Stimulated activated CD4-positive, alpha-beta T cell treated with anti-CD3 and anti-CD28 coated beads, TNF-alpha, amount 100 ng/mL, for 24 hours (primary cell): ENCODE data around the gene MRPS34.
A peak's percentile ranks its signal among the peaks of the same experiment; 100 is the strongest.

Experiments used
- DNase-seq, 3 experiments: peaks; one replicate each; pipeline ENCODE4 v3.0.0-alpha.2; 2020; ENCODE audit warnings: low read depth in 3 of 3

MRPS34 gene

DNA sequence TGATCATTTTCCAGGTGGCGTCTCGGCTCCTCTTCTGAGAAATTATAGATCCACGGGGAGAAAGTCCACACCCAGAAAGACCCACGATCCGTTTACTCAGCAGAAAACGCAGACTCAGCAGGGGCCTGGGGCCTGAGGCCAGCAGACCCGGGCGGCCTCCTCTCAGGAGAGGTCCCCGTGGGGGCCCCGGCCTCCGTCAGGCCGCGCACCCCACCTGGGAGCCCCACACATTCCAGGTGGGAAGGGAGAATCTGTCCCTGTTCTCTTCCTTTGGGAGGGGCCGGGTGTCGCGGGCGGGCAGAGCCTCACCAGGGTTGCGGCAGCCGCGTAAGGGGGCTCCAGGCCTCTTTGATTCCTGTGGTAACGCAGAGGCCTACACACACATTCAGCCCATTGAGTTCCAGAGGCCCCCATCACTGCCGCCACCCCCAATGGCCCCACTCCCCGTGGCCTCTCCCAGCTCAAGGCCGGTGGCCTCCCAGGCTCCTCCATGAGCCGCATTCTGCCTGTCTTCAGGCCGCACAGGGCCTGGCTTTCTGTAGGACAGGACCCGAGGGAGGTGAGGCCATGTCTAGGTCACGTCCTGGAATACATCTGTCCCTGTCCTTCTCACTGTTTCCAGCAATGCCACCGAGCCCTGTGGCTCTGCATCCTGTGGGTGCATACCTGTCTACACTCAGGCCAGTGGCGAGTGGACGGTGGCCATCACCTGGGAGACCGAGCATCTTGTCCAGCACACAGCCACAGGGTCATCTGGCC is 22.2 kb upstream of the MRPS34 start:
- DNase-seq: no peak

DNA sequence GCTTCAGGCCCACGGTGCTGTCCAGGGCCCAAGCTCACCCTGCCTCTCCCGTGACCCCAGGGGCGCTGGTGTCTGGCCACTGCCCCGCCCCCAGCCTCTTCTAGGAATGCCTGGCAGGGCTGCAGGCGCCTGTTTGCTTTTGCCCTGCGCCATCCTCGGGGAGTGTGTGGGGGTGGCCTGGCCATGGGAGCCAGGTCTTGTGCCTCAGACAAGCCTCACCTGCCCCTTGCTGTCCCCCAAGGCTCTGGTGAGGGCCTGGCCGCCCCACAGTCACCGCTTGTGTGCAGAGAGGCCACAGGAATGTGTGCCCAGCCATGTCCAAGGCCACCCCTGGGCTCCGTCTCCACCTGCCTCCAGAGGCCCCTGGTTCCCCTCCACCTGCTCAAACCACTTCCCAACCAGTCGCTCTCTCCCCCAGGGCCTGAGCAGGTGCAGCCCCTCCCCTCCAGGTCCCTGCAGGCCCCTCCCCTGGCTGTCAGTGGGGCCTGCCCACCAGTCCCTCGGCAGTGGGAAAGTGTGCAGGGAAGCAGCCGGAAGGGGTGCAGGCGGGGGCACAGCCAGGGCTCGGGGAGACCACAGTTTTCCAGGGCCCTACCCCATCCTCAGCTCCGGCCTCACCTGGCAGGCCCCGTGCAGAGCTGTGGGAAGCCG is 21.4 kb upstream of the MRPS34 start:
- no peak for DNase-seq

DNA sequence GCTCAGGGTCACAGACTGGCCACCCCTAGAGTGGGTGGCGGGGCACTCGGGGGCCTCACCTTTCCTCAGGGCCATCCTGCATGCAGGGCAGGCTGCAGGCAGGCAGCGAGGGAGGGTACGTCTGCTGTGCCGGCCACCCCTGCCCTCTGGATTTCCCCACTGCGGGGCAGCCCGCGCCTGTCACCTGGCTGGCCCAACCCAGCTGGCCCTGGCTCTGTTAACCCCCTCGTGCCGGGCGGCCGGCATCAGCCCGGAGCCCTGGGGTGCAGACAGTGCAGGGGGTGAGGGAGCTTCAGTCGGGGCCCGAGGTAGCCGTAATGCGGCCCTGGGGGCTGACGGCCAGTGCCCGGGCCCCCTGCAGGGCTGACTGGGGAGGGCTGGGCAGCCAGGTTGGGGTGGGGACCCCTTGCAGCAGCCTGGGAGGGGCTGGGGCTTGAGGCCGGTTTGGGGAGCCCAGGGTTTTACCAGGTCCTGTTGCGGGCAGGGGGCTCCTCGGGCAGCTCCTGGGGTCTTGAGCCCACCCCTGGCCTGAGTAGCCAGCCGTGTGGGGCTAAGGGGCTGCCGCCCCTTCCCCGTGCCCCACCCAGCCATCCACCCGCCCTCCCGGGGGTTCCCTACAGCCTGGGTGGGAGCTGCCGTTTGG is 20.8 kb upstream of the MRPS34 start, which contains the start of gene IGFALS:
TSS of gene IGFALS (minus strand) at position 128 of the 643 bp plus-strand sequence. CDS start at position 75, 53 bp downstream.
- DNase-seq: no peak

DNA sequence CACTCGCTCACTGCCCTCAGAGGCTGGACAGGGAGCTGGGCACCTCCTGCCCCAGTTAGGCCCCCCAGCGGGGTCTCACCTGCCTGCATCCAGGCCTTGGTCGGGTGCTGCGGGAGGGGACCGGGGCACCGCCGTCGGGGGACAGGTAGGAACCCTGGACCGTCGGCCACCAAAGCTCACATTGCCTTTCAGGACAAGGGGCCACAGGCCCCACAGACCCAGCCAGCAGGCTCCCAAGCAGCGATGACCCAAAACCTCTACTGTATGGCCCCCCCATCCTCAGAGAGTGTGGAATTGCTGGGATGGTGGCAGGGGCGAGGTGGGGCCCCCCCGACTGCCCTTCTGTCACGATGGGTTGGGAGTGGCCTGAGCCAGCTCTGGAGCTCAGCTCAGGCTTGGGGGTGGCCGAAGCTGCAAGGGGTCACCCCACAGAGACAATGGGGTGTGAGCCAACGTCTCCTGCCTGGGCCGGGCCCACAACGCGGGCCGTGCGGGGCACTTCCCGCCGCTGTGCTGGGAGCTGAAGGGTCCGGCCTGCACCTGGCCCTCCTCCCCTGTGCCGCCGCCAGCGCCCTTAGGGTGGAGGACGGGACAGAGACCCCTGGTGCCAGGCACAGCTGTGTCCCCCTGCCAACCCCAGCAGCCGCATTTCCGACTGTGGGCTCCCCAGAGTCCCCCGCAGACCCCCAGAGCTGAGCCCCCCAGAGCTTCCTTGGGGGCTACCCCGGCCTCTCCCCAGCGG is 20.1 kb upstream of the MRPS34 start:
- DNase-seq: no peak

DNA sequence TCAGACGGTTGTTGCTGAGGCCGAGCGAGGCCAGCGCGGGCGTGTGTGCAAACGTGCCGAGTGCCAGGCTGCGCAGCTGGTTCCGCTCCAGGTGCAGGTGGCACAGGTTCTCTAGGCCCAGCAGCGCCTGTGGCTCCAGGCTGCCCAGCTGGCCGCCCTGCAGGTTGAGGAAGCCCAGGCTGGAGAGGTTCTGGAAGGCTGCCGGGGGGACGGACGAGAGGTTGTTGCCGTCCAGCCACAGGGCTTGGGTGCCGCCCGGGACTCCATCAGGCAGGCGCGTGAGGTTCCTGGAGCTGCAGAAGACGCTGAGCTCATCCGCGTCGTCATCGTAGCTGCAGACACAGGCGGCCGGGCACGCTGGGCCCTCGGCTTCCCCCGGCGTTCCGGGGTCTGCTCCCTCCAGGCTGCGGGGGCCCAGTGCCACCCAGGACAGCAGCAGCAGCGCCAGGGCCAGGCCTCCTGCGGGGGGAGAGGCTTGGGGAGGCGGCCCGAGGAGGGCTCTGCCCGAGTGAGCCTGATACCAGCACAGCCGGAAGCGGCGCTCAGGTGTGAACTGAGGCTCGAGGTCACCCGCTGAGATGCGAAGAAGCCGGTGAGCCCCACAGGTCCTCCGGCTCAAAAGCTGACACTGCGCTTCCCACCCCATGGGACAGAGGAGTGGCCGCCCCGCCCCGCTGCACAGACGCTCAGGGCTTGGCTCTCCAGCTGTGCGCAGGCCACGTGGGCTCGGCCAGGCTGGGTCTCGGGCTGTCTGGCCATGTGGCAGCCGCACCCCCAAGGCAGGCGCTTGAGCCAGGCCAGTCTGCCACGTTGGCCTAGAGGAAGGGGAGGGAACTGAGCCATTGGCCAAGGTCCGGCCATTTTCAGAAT is 19.2 kb upstream of the MRPS34 start:
- DNase-seq: no peak

DNA sequence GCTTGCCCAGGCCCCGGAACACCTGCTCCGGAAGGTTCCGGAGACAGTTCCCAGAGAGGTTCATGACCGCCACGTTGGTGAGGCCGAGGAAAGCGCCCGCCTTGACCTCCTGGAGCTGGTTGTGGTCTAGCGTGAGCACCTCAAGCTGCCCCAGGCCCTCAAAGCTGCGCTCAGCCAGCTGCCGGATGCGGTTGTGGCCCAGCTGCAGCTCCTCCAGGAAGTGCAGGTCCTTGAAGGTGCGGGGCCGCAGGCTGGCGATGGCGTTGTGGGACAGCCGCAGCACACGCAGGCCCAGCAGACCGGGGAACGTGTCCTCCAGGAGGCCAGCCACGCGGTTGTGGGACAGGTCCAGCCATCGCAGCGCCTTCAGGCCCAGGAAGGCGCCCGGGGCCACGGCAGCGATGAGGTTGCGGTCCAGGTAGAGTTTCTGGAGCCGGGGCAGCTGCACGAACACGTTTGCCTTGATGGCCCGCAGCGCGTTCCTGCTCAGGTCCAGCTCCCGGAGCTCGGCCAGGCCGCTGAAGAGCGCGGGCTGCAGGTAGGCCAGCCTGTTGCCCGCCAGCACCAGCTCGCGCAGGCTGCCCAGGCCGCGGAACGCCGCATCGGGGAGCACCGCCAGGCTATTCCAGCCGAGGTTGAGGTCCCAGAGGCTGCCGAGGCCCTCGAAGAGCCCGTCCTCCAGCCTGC is 18.5 kb upstream of the MRPS34 start:
- no peak for DNase-seq

DNA sequence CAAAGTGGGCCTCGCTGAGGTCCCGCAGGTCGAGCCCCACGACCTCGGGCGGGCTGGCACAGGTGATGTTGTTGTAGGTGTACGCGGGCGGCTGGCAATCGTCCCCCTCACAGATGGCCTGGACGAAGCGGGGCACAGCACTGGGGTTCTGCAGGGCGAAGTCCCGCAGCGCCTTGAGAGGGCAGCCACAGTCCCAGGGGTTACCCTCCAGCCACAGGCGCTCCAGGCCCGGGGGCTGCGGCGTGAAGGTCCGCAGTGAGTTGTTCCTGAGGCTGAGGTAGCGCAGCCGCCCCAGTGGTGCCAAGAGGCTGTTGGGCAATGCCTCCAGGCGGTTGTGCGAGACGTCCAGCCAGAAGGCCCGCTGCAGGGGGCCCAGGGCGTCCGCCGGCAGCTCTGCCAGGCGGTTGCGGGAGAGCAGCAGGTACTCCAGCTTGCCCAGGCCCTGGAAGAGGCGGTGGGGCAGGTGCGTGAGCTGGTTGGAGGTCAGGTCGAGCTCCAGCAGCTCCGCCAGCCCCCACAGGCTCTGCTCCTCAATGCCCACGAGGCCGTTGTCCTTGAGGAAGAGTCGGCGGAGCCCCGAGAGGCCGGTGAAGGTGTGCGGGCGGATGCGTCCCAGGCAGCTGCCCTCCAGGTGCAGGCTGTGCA is 17.8 kb upstream of the MRPS34 start:
- DNase-seq: no peak

DNA sequence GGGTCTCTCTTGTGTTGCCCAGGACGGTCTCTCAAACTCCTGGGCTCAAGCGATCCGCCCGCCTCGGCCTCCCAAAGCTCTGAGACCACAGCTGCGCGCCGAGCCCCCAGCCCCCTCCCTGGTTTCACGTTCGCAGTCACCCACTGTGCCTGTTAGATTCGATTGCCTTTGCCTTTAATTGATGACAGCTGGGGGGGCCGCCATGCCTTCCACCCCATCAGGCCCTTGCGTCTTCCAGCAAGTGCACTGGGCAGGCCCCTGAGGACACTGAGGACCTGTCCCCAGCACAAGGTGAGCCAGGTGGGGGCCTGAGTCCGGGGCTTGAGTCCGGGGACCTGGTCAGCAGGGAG is 17.3 kb upstream of the MRPS34 start:
- no peak for DNase-seq

DNA sequence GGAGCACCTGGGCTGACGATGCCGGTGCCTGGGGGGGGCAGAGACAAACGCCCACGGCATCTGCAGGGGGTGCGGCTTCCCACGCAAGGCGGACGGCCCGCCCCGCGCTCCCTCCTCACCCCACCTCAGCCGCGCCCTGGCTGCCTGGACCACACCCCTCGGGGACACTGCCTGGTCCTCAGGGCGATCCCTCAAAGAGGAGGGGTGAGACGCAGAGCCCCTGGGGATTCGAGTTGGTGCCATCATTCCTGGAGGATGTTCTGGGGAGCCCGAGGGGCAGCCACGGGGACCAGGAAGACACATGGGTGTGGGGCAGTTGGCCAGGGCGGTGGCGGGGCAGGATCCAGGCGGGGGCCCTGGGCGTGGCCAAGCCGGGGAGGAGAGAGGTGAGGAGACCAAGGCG is 16.7 kb upstream of the MRPS34 start:
- no peak for DNase-seq

DNA sequence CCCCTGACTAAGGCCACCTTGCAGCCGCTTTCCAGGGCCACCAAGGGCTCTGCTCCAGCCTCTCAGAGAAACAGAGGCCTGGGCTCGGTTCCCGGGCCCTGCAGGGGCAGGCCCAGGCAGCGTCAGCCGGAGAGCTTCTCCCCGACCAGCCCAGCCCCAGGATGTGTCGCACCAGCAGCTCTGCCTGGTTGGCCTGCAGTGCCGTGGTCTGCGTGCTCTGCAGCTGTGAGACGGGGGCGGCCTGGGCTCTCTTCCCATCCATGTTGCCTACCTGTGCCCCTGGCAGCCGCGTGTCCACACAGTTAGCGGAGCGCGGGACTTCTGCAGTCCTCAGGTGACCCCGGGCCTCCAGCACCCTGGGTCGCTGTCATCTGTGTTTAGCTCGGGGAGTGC is 15.8 kb upstream of the MRPS34 start:
- DNase-seq: no peak

DNA sequence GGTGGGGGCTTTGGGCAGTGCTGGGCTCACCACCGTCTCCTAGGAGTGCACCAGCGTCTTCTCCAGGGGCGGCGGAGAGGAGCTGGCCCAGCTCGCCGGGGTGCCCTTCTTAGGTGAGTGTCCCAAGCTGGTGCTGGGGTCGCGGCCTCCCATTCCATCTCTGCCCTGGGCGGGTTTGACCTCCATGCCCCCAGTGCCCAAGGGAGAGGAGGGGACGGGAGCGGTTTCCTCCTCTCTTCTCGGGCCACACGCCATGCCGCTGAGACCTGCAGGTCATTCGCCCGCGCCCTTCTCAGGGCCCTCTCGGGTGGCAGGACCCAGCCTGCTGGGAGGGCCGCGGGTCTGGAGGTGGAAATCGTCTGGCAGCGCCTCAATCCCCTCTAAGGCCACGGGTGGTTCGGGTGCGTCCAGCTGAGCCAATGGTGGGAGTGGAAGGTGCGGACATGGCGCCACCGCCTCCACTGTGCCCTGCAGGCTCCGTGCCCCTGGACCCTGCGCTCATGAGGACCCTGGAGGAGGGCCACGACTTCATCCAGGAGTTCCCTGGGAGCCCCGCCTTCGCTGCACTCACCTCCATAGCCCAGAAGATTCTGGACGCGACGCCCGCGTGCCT is 15.3 kb upstream of the MRPS34 start:
- no peak for DNase-seq

DNA sequence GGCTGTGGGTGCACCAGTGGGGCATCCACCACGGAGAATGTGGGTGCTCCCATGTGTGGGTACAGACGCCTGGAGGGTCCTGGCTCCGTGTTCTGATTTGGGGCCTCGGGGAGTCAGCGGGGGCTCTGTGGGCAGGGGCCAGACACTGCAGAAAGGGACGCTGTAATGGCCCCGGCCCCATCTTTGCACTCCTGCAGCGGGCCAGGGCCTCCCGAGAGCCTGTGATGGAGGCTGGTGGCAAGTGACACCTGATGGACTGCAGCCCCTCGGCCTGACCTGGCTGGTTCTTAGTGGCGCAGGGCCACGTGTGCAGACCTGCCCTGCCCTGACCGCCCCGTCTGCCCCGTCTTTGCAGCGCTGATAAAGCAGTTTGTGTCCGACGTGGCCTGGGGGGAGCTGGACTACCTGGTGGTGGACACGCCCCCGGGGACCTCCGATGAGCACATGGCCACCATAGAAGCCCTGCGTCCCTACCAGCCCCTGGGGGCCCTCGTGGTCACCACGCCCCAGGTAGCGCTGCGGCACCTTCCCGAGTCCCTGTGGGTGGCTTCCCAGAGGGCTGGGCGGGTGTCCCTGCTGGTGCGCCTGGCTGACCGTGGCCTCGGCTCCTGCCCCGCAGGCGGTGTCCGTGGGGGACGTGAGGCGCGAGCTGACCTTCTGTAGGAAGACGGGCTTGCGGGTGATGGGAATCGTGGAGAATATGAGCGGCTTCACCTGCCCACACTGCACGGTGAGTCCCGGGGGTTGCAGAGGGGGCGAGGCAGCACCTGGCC is 14.6 kb upstream of the MRPS34 start:
- no peak for DNase-seq

DNA sequence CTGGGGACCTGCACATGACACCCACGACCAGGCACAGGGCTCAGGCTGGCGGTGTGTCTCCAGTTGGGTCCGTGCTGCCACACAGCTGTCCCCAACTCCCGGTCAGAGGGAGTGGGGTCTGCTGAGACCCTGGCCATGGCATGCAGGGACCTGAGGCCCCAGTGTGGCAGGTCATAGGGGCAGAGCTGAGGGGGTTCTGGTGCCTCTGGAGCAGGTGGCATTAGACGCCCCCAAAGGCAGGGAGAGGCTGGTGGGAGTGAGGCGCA is 14.1 kb upstream of the MRPS34 start:
- no peak for DNase-seq

DNA sequence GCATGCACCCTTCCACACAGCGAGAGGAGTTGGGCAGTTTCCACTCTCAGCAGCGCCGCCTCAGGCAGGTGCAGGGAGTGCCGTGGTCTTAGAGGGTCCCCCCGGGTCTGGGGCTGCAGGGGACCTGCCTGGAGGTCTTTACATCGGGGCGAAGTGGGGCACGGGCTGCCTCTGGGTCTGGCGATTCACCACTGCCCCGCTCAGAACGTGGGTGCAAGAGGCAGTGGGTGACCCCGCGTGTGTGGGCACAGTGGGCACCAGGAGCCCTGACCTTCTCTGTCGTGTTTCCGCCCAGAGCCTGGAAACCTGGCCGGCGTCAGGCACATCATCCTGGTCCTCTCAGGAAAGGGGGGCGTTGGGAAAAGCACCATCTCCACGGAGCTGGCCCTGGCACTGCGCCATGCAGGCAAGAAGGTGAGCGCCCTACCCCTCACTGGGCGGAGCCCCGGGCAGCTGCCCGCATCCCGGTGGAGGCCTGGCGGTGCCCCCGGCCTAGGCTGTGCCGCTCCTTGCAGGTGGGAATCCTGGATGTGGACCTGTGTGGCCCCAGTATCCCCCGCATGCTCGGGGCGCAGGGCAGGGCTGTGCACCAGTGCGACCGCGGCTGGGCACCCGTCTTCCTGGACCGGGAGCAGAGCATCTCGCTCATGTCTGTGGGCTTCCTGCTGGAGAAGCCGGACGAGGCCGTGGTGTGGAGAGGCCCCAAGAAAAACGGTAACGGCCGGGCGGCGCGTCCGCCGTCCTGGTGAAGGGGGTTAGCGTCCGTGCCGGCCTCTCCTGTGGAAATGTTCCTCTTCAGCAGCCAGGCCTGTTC is 13.5 kb upstream of the MRPS34 start:
- no peak for DNase-seq

DNA sequence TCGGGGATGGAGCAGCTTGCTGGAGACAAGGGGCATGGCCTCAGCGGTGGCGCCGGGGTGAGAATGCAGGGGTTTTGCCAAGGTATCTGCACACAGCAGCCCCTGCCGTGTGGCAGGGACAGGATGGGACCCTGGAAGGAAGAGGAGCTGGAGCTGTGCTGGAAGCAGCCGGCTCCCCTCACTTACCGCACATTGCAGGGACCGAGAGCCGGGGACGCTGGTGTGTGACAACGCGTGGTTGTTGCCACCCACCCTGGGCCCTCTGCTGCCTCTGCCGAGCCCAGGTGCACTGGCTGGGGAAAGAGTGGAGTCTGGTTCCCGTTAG is 12.9 kb upstream of the MRPS34 start:
- no peak for DNase-seq

DNA sequence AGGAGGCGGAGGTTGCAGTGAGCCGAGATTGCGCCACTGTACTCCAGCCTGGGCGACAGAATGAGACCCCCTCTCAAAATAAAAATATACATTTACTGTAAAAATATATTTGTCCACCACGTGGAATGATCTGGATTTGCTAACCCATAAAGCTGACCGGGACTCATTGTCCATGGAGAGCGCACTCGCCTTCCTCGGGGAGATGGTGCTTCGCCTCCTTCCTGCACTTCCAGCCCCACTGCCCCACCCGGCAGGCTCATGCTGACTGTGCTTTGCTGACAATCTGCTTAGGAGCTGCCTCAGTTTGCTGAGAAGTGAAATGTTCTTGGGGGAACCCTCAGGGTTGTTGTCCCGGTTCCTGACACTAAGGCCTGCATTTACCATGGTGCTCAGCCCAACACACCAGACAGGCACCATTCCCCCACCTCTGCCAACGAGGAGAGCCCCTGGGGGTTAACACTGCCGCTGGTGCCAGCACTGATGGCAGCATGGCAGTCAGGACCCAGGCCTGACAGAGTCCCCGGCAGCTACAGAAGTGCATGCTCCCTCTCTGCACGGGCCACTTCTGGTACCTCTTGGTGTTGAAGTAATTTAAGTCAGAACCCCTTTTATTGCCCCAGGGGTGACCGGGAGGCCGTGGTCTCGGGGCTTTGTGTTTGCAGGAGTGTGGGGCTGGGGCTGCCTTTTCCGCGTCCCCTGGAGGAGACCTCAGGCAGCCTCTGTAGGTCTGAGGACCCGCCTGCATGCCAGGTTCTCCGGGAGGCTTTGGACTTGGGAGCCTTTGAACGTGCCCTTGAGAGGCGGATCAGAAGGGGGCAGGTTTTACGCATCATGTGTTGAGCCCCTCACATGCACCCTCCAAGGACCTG is 12.3 kb upstream of the MRPS34 start:
- DNase-seq: no peak

DNA sequence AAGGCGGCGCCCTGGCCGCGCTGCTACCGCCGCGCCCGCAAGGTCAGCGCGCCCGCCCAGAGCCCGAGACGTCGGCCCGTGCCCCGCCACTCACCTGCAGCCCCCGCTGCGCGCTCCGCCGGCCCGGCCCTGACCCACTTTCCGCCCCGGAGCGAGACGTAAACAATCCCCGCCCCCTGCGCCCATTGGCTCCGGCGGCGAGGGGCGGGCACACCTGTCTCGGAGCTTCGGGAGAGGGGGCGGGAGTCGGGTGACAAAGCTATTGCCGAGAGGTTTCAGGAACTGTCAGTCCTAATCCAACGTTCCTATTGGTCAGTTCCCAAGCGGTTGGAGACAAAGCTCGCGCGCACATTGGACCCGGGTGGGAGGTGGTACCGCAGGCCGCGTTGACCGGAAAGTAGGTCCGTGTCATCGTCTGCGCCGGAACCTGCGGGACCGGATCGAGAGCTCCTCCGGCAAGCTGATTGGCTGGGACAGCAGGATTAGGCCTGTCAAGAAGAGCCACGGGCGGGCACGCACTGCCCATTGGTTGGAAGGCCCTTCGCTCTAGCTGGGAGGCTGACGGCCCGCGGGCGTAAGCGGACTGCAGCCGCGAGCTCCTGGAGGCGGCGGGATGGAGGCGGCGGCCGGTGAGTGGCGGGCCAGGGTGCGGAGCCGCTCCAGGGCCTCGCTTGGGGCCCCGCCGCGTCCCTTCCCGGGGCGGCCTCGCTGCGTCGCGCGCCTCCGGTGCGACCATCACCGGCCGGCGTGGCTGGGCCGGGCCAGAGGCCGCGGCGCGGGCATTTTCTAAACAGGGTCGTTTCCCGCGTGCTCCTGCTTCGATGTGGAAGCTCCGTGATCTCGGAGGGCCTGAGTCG is 9.7 kb upstream of the MRPS34 start, which contains the start of the genes NUBP2 and SPSB3:
TSS of gene NUBP2 (plus strand) at position 553 of the 857 bp plus-strand sequence. CDS start at position 614, 61 bp downstream.
TSS of gene SPSB3 (minus strand) at position 164 of the 857 bp plus-strand sequence. CDS start 1,088 bp downstream, outside the sequence.
- DNase-seq: peak; percentile 97 to 99 (median 98)
